Brain microvascular endothelial cell (primary cell): ENCODE results near the gene DHH.

ENCODE experiments used
- DNase-seq: peaks from one replicate; pipeline ENCODE4 v3.0.0-alpha.2; 2020
- H3K27ac ChIP-seq: fragments of 250-450 bp; sonication (Bioruptor Pico); 2 replicates; pipeline ENCODE4 v1.5.1; 2020; ENCODE audit warnings: mild to moderate bottlenecking, moderate library complexity
- H3K27me3 ChIP-seq: fragments of 250-450 bp; sonication (Bioruptor Pico); replicated peaks from 2 replicates; pipeline ENCODE4 v1.5.1; 2020; ENCODE audit warnings: mild to moderate bottlenecking
- H3K36me3 ChIP-seq: fragments of 250-450 bp; sonication (Bioruptor Pico); replicated peaks from 2 replicates; pipeline ENCODE4 v1.5.1; 2020; ENCODE audit warnings: mild to moderate bottlenecking
- H3K4me3 ChIP-seq: 2 replicates; pipeline ENCODE4 v1.5.1; 2011; ENCODE audit warnings: low read depth, mild to moderate bottlenecking, control low read depth, low read length, moderate library complexity
- CTCF ChIP-seq: IDR thresholded peaks from 2 replicates; pipeline ENCODE4 v1.5.1; 2011; ENCODE audit warnings: low read depth, mild to moderate bottlenecking, moderate library complexity, low read length, control low read depth, inconsistent platforms; ENCODE audit errors: missing control alignments
- in situ Hi-C: cut with HindIII; loops from 2 replicates; pipeline ENCODE4 v1.10.0; 2017; ENCODE audit warnings: low sequenced_read_pairs, low pct_ligation_motif_present

DHH gene

GRCh38 chr12:49133590-49133989 lies 39.0 kb upstream of the DHH start:
- in situ Hi-C loops: no loop called here
- no peak for DNase-seq
- no peak for TF ChIP-seq CTCF
- Histone ChIP-seq H3K27me3 (no peaks in the 10 kb centered on the region), H3K27ac (no peak overlapping the region), H3K36me3 (peaks cover 22% of the 10 kb centered on the region), H3K4me3 (no peak overlapping the region)

- in situ Hi-C loops: no loop called here
- no peak for TF ChIP-seq CTCF
- peak overlapping the region; percentile 18 for H3K4me3 ChIP-seq
- DNase-seq: no peak
- no peaks in the 10 kb centered on the region for H3K27me3 ChIP-seq
- H3K27ac ChIP-seq: no peak overlapping the region
- H3K36me3 ChIP-seq: peaks cover 24% of the 10 kb centered on the region
Observed at GRCh38 chr12:49133014-49133413, 38.4 kb upstream of the DHH start.

- Histone ChIP-seq H3K27me3 (no peaks in the 10 kb centered on the region), H3K27ac (peak overlapping the region; percentile 1), H3K36me3 (peaks cover 34% of the 10 kb centered on the region), H3K4me3 (peak overlapping the region; percentile 53)
- in situ Hi-C loops: no loop called here
- no peak for TF ChIP-seq CTCF
- no peak for DNase-seq
Observed at GRCh38 chr12:49131894-49132461, 37.4 kb upstream of the DHH start.

GRCh38 chr12:49131051-49131893 lies 36.7 kb upstream of the DHH start, which contains the start of gene TUBA1B:
TSS of gene TUBA1B (minus strand) at chr12:49131395. CDS start at chr12:49131300, 95 bp downstream.
- no peak for TF ChIP-seq CTCF
- H3K27ac ChIP-seq: peak within 1 kb of the TSS; percentile 98
- H3K4me3 ChIP-seq: peak within 1 kb of the TSS; percentile 98
- peak; percentile 77 for DNase-seq
- H3K36me3 ChIP-seq: peaks cover 36% of the 10 kb centered on the region
- H3K27me3 ChIP-seq: no peaks in the 10 kb centered on the region
- in situ Hi-C loops: no loop called here

GRCh38 chr12:49130151-49131050 lies 35.8 kb upstream of the DHH start:
- H3K4me3 ChIP-seq: peak overlapping the region; percentile 98
- peak overlapping the region; percentile 98 for H3K27ac ChIP-seq
- in situ Hi-C loops: no loop called here
- H3K27me3 ChIP-seq: no peaks in the 10 kb centered on the region
- peak; percentile 96 for TF ChIP-seq CTCF
- peaks cover 36% of the 10 kb centered on the region for H3K36me3 ChIP-seq
- DNase-seq: peak; percentile 91
